Left kidney (tissue), 2 donors: ENCODE data around the gene DNAH11. TPM values are rescaled to one million over a fixed set of nuclear protein-coding genes. Genes with fewer than 3 reads are reported as not detected.
"Not testable (repeated sequence)": the region's sequence is repeated elsewhere in the genome, so short reads cannot be mapped to it uniquely, and the experiment has no call there.

Experiments used
- DNase-seq: peaks from one replicate; pipeline ENCODE4 v3.0.0-alpha.2; 2013
- polyA plus RNA-seq: library from polyadenylated mRNA; unstranded; fragments of 120-200 nt; gene quantifications from one replicate; pipeline ENCODE4 v1.2.1, GENCODE V29; 2013; ENCODE audit not compliant: insufficient read length

DNAH11 gene
- polyA plus RNA-seq, 1 donor: 3.3 TPM

DNA sequence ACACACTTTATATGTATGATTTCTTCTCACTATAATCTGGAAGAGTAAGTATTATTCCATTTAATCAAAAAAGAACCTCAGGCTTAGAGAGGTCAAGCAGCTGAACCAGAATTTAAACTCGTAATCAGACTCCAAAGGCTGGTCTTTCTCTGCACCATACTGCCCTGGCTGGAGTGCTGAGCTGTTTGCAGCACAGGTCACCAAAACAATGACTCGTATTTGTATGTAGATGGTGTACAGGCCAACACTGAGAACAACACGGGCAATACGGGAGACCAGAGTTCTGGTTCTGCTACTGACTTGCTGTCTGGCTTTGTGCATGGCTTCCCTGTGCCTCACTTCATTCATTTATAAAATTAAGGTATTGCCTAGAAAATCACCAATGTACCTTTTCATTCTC, 344.9 kb downstream of the DNAH11 start:
- DNase-seq: no peak

DNA sequence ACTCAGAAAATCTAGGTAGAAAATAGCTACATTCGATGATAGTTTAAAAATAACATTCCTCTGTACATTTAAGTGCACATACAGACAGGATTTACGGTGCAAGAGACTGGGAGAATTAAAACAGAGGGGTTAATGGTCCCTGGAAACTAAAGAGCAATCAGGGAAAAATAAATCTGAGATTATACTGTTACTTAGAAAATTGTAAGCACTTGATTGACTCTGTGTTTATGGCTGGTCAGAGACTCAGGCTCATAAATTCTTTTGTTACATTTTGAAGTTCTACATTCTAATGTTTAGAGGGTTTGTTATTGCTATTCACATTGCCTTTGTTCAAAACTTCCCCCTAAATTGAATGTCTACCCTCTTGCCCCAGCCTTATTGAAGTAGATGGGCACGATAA, 348.5 kb downstream of the DNAH11 start:
- peak; percentile 69 for DNase-seq

DNA sequence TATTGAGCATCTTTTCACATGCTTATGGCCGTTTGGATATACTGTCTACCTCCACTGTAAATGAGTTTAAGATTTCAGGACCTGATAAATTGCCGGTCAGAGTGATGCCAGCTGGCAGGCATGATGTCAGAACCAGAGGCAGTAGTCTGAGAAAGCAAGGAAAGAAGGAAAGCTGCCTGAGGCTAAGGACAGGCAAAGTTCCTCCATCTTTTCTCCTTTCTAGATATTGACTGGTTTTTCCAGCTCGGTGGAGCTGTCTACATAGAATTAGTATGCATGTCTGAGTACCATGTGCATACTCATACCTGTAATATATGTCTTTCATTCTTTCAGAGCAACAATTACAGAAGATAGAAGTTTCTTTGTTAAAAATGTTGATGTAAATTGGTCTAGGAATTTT, 350.6 kb downstream of the DNAH11 start:
- DNase-seq: no peak

DNA sequence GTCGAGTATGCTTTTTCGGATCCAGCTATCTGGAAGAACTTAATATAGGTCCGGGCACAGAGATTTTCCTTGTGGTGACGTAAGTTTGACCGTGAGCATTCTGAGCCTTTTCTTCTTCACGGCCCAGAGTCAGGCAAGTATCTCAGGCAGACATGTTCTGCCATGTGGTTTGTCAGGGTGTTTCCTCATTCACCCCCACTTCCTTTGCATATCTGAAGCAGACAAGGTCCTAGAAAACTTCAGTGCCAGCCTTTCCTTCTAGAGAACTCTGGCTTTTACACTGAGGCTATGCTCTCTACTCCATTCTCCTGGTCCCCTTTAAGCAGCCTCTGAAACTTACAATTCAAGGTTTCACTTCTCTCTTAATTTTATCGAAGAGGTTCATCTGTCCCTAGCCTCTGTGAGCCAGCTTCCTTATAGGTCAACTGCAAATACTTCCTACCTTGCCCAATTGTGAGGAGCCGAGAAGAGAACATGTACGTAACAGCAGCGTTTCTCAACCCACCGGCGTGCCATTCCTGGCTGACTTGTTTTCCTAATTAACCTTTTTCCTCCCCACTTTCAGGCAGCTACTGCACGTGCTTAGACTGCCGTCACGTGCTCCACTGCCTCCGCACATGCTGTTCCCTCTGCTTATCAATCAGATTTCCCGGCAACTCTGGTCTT, 355.6 kb downstream of the DNAH11 start:
- DNase-seq: no peak

DNA sequence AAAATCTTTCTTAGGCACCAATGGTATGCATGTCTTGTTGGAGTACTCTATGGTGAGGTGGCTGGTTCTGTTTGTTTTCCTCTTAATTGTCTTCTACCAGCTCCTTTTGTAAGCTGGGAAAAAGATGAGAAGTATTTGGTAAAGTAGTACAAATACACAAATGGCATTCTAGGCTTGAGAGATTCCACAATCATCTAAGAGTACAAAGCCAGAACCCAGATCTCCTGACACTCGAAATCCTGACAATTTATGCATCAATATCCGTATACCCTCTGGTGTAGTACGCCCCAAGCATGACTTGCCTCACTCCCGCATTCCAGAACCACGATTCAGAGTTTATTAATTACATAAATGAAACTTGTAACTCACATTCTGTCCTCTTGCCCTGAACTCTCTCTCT, 359.4 kb downstream of the DNAH11 start:
- no peak for DNase-seq

DNA sequence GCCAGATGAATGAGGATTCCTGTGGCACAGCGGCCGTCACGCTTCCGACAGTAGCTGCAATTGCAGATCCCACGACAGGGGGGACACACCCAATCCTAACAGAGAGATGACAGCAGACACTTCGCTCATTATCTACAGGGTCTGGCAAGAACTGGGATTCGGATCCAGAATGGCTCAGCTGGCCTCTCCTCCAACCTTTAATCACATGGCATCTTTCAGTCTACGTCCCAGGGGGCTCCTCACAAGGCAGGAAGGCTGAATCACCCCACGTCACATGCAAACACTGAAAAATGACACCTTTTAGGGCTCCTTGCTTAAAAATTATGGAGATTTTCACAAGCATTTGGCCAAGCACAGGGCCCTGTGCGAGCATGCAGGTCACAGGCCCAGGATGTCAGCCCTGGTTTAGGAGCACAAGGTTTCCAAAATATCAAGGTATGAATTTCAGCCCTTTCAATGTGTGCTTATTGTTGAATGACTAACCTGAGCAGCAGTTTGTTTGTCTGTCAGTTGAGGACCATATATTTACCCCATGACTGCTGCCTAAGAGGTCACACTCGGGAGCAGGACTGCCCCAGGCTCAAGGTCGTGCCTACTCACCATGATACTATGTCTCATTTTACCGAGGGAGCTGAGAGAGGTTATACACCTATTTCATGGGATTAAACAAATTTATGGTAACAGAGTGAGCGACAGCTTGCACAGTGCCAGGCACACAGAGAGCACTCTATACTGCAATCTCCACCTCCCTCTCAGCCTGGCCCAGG, 360.4 kb downstream of the DNAH11 start:
- no peak for DNase-seq

DNA sequence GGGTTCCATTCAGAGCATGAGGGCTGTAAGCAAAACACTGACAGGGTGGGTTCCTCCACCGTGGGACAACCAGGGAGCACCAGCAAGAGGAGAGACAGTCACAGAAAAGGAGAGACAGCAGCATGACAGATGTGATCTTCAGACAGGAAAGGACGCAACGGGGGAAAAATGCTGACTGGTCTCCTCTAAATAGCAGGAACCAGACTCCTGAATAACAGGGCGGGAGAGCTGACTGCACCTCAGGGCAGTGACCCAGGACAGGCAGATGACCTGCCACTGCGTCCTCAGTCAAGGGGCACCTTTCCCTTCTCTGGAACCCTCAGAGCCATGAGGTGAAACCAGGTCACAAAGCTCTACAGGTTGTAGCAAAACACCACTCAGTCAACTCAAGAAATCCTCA, 365.9 kb downstream of the DNAH11 start:
- DNase-seq: no peak

DNA sequence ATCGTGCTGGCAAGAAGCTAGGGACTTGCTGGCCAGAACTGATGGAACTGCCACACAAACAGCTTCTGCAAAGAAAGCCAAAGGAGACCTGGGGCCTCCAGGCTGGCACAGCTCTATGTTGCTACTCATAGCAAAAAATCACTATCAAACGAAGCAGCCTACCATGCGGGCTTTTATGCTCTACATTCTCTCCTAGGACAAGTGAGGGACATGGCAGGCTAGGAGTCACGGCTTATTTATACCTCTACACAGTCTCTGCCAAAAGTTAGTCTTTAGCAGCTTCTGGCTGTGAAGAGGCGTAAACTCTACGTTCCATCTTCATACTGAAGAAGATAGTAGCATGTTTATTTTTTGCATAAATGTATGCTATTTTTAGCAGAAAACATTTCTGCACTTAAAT, 367.4 kb downstream of the DNAH11 start:
- DNase-seq: no peak

DNA sequence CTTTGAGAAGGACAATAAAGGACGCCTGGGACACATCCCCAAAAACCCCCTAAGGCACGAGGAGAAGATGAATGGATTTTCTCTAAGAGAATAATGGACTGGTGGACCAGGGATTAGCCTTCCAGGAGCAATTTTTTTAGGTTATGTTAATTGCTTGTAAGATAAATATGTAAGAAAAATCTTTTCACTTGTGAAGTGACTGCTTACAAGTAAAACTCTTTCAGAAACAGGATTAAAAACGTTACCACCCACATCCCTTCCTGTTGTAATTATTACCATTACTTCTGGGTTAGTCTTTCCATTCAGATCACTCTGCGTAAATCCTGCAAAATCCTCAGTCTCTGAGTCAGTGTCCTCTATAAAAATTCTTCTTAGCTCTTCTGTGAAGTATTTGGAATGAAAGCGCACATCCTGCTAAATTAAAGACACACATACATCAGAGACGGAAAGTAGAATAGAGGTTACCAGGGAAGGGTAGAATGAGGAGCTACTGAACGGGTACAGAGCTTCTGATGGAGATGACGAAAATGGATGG, 368.6 kb downstream of the DNAH11 start:
- no peak for DNase-seq

DNA sequence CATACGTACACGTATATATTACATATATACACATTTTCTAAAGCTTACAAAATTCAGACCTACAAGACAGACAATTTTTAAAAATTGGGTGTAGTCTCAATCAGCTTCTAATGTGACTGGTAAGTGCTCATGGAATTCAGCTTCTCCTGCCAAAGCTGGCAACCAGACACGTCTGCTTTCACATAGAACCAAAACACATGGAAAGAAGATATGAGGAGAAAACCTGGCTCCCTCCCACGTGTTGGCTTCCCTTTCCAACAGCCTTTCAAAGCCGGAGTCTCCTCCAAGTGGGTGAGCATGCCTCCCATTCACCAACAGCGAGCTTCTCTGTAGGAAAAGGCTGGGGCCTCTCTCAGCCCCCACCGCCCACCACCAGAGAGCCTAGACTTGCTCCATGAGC, 369.5 kb downstream of the DNAH11 start:
- no peak for DNase-seq

DNA sequence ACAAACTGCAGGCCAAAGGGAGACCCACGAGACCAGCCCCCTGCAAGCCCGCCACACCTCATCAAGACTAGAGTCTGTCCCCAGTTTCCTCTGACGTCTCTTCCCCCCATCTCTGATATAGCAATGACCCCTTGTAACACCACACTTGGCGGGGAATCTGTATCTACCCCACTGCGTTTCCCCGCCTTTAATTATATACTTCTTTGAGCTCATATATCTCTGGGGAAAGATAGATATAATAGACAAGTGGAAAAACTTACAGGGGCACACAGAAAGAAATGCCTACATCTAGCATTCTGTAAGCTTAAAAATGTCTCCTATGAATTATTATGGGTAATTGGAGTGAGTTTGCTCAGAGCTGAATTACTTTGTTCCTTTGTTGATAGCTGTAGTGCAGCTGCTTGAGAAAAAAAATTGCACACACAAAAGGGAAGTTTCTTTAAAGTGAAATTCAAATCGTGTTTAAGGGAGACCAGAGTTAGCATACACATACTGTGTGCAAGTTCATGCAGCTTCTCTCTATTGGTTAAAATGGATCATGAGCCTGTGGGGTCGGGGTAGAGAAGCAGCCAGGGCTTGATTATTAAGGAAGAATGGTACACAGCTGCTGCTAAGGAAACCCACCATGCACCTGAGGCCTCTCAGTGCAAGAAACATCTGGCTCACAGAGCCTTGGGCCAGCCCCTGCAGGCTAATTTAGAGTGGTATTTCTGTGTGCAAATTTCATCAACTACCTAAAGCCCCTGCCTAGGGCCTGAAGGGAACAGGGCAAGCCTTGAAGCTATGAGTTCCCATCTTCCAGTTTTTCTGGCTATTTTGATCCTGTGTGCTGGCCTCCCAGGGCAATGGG, 370.3 kb downstream of the DNAH11 start:
- DNase-seq: no peak

DNA sequence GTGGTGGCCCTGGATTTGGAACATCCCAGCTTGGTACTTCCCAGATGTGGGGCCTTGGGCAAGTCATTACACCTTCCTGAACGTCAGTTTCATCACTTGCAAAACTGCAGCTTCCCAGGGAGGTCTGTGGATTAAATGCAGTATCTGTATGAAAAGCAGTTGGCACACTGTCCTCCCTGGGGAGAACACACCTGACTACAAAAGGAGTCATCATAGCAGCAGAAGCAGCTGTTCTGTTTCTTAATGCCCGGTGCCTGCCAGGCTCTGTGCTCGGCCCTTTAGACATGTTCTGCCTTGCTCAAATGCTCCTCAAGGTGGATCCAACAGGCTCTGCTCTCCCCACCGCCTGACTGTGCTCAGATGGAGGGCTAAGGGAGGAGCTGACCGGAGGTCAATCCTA, 371.8 kb downstream of the DNAH11 start:
- no peak for DNase-seq

DNA sequence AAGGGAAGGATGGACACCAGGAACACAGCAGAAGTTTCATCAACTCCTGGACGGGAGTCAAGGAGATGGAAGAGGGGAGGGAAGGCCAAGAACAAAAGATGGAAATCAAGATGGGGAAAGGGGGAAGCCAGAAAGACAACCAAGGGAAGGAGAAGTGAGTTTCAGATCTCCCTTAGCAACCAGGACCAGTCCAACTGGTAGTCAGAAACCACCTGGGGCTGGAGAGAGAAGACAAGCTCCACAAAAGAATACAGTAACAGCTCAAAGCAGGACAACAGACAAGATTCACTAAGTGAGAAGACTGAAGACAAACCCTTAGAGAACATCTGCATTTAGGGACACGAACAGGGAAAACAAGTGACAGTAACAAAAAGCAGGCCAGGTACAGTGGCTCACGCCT, 372.3 kb downstream of the DNAH11 start:
- DNase-seq: no peak

DNA sequence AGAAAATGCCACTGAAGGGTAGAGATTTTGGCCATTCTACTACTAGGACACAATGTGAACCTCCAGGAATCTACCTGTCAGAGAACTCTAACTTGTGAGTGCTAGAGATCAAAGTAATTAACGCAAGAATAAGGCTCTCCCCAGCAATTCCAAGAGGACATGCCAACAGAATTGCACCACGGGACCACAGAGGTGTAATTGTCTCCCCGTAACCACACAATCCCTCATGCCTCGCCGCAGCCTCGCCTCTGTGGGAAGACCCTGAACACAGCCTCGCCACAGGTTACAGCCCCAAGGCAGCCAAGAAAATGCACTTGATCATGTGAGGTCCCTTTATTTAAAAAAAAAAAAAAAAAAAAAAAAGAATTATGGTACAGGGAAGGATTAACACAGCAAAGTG, 373.3 kb downstream of the DNAH11 start:
- no peak for DNase-seq

DNA sequence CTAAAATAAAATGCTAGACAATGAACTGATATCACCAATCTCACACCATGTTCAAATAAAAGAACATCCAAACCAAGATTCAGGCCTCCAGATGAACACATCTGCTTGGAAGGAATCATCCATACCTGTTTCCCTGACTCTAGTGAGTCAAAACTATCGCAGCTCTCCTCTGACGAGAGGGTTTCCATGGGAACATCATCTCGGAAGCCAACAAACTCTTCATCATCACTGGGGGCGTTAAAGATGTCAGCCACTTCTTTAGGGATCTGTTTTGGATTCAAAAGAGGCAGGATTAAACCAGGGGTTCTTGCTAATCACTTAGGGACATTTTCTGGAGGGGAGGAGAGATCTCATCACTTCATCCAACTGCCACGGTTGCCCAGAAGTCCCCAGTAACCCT, 373.8 kb downstream of the DNAH11 start:
- DNase-seq: no peak

DNA sequence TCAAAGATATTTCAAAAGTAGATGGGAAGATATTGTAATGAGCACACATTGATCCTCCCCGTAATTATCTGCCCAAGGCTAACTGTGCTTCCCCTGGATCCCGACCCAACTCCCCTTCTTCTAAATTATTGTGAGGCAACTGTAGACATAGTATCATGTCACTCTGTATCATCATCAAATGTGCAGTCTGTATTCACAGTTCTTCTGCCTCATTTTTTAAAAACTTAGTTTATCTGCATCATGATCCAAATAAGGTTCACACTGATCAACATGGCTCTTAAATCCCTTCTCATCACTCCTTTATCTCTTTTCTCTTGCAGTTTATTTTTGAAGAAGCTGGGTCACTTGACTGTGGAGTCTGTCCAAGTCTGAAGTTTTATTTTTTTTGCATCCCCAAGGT, 375.4 kb downstream of the DNAH11 start:
- no peak for DNase-seq

DNA sequence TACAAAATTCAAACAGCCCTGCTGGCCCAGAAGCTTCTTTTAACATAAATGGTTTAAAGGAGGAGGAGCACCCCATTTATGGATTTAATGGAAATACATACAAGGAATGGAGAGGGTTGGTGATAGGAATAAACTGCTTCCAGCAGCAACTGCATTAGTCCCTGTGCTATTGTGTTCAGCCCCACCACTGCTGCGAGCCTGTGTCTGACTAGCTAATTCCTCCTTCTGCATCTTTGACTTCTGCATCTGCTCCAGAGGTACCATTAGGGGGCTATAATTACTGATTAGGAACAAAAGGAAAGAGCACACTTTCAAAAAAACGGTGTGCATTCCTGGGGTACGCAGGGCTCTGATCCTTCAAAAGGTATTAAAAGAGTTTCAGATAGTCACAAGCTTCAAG, 378.1 kb downstream of the DNAH11 start:
- no peak for DNase-seq

DNA sequence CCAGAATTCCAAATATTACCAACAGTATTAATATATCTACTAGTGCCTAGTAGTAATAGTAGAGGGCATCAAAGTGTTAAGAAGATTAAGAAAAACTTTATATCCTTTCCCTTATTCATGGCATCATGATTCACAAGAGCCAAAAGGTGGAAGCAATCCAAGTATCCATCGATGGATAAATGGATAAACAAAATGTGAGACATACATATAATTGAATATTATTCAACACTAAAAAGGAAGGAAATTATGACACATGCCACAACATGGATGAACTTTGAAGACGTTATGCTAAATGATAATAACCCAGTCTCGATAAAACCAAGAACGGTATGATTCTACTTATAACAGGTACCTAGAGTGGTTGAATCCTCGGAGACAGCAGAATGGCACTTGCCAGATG, 379.8 kb downstream of the DNAH11 start:
- no peak for DNase-seq

DNA sequence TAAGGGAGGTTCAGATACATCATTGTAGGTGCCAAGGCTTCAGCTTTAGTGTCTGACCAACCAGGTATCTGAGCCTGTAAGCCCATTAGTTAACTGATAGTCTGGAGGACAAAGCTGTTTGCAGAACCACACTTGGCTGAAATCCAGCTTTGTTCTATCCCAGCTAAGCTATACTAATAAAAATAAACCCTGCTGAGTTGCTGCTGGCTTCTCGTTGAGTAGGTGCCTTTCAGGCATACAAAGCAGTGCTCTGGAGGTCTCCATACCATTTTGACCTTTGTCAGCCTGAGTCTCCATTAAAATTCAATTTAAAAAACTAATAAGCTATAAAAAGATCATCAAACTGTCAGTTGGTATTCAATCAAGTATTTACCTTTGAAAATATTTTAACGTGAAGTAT, 380.8 kb downstream of the DNAH11 start:
- no peak for DNase-seq

DNA sequence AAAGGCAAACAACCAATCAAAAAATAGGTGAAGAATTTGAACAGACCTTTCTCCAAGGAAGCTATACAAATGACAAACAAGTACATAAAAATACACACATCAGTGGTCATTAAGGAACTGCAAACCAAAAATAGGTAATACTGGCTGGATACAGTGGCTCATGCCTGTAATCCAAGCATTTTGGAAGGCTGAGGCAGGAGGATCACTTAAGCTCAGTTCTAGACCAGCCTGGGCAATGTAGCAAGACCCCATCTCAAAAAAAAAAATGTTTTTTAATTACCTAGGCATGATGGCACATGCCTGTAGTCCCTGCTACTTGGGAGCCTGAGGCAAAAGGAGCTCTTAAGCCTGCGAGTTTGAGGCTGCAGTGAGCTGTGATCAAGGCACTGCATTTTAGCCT, 383.6 kb downstream of the DNAH11 start:
- DNase-seq: no peak

DNA sequence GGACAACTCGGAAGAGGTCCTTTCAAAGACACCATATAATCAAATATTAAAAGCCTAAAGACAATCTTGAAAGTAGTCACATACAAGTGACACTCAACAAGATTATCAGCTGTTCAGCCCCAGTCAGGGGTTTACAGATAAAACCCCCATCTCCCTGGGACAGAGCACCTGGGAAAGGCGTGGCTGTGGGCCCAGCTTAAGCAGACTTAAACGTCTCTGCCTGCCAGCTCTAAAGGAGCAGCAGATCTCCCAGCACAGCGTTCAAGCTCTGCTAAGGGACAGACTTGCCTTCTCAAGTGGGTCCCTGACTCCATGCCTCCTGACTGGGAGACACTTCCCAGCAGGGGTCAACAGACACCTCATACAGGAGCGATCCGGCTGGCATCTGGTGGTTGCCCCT, 384.9 kb downstream of the DNAH11 start:
- DNase-seq: no peak

DNA sequence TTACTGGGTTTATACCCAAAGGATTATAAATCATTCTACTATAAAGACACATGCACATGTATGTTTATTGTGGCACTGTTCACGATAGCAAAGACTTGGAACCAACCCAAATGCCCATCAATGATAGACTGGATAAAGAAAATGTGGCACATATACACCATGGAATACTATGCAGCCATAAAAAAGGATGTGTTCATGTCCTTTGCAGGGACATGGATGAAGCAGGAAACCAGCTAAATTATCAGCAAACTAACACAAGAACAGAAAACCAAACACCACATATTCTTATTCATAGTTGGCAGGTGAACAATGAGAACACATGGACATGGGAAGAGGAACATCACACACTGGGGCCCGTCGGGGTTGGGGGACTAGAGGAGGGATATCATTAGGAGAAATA, 390.5 kb downstream of the DNAH11 start:
- not testable (repeated sequence) for DNase-seq

DNA sequence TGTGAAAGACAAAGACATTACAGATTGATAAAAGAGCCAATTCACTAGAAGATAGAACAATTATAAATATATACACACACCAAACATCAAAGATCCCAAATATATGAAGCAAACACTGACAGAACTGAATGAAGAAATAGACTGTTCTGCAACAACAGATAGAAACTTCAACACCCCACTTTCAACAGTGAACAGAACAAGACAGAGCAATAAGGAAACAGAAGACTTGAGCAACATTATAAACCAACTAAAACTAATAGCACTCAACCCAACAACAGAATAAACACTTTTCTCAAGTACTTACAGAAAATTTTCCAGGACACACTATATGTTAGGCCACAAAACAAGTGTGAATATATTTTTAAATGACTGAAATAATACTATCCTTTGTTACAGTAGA, 392.0 kb downstream of the DNAH11 start:
- DNase-seq: no peak
